ENCODE data around the gene MAP2K5.
A peak's percentile ranks its signal among the peaks of the same experiment; 100 is the strongest.

The MAP2K5 gene

DNA sequence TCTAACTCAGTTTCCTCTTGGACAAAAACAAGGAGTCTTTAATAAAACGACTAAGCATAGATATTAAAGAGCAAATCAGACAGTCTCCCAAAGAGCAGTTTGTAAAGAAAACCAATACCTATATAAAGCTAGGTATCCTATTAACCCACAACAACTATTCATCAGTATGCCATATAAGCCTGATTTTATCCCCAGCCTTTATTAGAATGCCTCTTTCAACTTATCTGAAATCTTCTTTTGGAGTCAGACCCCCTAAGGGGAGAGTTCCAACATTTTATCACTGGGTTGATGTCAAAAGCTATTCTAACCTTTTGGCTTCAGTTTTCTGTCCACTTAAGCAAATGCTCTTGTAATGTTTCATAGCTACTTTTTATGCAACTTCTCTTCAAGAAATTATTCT is 17.8 kb downstream of the MAP2K5 start:
- DNase-seq: no peak

DNA sequence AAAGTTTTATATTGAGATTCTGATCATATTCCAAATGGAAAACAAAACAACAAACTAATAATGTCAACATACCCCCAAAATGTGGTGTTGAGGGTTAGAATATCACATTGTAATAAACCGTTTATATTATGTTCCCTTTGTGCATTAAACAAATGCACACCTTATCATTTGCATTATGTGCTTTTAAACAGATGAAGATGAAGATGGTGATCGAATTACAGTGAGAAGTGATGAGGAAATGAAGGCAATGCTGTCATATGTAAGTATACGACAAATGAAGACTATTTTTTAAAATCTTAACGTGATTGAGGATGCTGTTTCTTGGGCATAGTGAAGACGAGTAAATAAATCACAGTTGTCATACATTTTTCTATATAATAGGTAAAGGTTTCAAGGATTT is 20.6 kb downstream of the MAP2K5 start:
- DNase-seq: no peak

DNA sequence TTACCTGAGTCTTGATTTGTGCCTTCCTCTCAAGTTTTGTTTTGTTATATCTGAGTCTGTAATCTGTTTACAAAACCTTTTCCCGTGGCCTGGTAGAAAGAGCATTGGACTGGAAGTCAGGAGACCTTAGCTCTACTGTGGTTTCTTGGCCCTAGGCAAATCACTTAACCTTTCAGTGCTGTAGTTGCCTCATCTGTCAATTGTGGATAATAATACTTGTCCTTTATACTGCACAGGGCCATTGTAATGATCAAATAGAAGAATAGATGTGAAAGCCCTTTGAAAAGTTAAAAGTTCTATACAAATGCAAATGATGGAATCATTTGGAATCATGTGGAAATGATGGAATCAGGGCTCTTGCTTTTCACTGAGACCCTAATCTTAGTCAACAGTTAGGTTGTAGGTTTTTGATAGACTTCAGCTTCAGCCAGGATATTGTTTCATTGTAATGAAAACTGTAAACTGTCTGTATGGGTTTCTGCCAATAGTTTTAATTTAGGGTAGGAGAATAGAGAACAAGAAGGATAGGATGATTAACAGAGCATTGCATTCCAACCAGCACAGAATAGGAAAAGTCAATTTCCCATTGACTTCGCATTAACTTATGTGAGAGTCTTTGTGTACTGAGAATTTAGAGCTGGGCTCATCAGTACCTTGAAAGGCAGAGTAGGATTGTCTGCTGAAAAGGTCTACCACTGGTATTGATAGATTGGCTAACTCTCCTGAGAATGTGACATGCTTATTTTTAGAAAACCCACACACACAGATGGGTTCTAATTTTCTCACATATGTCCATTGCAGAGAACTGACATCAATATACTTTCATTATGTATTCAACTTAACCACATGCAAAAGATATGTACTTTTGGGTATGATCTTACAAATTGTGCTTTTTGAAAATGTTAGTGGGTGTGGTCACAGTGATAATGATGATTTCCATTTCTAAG is 21.8 kb downstream of the MAP2K5 start:
- no peak for DNase-seq

DNA sequence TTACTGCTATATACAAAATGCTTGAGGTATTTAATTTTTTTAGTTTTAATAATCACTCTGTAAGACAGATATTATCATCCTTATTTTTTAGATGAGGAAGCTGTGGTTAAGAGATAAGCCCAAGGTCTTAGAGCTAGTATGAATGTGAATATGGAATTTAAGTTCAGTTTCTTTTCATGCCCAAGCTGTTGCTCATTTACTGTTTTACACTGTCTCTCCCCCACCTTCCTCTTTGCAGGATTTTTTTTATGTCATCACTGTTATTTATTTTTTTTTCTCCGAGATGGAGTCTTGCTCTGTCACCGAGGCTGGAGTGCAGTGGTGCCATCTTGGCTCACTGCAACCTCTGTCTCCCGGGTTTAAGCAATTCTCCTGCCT is 22.5 kb downstream of the MAP2K5 start:
- DNase-seq: peak; percentile 57

DNA sequence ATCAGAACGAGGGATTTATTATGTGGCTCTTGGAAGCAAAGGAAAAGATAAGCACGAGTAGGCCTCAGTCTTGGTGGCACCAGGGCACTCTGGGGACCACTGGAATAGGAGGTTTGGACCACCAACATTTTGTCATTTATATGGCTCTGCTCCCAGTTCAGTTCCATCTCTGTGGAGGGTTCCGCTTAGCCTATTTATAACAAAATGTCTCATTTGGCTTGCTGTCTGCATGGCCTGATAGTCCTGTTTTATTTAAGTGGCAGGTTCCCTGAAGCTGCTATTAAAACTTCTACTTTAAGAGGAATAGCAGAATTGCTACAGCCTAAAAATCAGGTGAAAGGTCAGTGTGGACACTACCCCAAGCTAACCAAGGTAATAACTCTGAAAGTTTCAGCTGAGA is 27.2 kb downstream of the MAP2K5 start:
- no peak for DNase-seq

DNA sequence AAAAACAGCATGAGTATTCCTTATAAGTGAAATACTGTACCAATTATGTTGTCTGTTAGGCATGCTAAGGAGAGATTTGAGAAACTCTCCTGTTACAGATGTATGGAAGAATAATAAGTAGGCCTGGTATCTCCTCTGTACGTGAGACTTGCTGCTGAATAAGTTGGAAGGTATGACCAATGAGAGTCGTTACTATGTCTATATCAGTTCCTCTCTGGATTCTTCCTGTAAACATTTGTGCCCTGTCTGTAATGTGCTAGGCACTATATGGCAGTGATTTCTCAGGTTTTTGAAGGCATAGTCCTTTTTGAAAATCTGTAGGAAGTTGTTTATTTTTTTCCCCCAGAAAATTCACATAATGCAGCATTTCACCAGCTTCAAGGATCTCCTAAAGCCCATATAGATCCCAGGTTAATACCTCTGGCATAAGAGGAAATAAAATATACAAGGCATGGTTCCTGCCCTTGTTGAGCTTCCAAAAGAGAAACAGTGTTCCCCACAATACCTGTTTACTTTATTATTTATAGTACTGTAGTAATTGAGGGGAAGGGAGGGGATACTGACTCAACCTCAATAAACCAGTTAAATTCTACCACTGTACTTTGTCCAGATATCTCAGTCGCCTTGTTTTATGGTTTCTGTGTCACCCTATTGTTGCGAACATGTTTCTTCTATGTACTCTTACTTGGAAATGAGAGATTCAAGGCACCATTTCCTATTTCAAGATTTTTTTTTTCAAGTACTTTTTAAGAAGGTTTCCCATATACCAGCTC is 28.6 kb downstream of the MAP2K5 start:
- no peak for DNase-seq

DNA sequence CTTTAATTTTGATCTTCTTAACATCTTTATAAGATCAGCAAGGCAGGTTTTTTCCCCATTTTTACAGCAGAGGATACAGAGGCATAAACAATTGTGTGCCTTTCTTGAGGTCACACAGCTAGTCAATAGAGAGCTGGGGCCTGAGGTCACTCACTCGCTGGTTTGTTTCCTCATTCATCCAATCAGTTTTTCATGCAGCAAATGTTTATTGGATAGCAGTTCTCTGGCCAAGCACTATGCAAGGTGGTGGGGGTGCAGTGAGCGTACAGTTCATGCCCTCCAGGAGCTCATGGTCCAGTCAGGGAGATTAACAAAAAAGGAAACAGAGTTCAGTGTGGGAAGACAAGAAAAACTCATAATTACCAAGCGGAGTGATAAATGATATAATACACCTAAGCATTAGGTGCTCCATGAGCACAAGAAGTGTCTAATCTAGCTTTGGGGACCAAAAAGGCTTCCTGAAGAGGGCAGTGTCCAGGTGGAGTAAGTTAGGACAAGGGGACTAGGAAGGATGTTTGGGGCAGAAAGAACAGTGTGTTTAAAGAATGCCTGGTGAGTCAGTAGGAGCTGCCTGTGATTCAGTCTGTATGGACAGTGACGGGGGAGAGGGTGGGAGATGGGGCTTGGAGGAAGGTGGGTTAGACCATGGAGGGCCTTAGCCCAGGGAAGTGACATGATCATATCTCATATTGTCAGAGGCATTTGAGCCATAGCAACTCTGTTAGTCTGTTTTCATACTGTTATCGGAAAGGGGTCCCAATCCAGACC is 29.3 kb downstream of the MAP2K5 start:
- no peak for DNase-seq

DNA sequence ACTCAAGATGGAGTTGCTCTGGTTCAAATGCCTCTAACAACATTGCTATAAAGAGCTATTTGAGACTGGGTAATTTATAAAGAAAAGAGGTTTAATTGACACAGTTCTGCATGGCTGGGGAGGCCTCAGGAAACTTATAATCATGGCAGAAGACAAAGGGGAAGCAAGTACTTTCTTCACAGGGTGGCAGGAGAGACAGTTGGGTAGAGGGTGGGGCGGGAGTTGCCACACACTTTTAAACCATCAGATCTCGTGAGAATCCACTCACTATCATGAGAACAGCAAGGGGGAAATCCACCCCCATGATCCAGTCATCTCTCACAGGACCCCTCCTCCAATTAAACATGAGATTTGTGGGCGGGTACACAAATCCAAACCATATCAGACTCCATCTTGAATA is 30.7 kb downstream of the MAP2K5 start:
- DNase-seq: no peak

DNA sequence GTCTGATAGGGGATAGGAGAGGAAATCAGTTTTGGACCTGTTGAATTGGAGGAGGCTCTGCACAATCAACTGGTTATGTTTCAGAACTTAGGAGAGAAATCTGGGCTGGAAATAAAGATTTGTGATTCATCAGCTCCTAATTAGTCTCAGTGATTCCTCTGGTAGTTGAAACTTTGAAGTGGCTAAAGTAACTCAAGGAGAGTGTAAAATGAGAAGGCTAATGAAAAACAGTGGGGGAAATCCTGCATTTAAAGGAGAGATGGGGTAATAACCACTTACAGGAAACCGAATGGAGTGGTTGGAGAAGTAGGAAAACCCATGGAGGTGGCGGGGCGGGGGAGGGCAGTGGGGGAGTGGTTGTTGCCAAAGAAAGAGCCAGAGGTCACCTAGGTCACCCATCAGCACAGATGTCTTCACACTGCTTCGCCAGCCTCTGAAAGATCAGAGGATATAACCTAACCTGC is 32.6 kb downstream of the MAP2K5 start:
- no peak for DNase-seq

DNA sequence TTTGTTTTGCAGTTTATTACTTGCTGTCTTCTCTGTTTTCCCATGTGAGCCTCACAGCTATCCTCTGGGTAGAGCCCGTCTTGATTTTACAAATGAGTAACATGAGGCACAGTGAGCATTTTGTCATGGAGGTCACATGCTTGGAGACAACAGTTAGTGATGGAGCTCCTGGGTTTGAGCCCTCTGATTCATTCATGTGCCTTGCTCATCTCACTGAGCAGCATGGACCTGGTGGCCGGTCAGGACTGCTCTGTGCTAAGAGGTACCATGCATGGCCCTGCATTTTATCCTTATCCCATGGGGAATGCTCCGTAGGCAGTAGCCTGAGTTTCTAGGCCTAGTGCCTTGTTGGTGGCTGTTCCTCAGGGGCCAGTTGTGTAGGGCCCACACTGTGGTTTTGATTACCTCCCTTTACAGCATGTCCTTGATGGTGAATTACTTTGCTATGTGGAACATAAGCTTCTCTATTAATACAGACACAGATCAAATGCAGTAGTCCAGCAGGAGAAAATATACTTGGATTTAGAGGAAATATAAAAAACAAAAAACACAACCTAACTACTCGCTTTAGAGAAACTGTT is 35.6 kb downstream of the MAP2K5 start:
- DNase-seq: no peak

DNA sequence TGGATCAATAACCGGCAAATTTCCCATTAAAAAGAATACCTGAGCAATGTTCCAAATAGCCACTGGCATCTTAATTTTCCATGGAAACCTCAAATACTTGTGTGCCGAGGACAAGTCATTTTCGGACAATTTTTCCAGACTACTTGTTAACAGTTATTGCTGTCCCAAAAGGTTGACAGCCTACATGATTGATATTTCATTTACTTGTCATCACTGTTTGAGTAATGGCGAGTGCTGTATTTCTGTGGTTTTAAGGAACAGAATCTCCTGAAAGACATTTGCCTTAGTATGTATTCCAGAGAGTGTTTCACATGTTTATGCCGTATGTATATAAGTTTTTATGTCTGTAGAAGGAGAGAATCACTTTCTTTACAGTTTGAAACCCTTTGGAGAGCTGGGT is 36.7 kb downstream of the MAP2K5 start:
- DNase-seq: no peak

DNA sequence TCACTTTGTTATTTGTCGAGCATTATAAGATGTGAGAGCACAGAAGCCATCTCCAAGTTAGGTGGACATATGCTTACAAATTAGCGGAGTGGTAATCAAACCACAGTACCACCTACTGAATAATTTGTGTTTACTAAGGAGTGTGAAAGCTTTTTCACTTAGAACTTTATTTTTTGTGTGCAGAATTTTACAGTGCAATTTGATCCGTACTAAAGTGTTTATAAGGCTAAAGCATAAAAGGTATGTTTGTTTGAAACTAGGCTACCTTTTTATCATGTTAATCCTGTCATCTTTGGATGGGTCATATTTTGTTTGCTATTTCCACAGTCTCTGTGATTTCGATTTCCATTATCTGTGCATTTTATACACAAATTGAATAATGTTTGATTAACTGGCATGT is 37.5 kb downstream of the MAP2K5 start:
- no peak for DNase-seq

DNA sequence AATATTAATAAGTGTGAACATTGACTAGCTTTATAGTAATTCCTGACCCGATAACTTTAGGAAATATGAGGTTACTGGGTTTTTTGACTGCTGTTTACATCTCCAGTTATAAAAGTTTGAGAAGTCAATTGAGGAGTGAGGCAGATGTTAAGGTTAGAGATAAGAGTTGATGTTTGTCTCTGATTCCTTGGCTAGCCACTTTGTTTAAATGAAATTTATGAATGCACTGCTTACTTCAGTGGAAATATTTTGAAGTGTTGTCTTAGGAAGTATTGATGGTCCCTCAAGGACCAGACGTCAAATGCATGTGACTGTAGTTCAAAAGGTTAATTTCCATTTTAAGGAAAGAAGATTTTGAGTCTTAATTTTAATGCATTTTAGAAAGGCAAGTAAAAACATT is 41.7 kb downstream of the MAP2K5 start:
- no peak for DNase-seq

DNA sequence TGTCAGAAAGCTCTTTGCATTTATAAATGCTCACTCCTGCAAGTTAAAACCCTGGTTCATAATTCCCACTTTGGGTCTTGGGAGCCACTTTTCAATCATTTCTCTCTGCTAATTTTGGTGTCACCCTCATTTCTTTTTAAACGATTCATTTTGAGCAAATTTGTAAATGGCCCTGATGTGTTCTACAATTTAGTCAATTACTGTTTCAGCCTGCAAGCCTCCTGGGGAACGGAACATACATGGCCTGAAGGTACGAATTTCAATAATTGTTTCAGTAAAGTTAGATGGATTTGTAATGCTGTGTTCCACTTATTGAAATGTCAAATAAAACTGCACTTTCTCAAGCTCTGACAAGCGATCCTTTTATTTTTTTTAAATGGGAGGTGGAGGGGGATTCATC is 43.2 kb downstream of the MAP2K5 start:
- no peak for DNase-seq

DNA sequence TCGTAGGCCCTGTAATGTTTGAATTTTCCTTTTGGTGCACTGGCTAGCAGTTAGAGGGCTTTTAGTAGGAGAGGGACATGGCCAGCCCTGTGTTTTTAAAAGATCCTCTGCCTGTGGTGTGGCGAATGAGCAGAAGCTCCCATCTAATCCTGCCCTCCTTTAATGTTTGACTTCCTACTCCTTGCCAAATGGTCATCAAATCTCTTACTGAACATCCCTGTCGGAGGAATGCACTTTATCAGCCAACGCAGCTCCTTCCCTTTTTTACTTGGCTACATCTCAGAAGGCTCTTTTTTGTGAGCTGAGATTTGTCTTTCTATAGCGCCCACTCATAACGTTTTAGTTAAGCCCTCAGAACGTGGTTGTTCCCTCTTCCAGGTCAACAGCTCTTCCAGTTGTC is 44.8 kb downstream of the MAP2K5 start:
- DNase-seq: no peak

DNA sequence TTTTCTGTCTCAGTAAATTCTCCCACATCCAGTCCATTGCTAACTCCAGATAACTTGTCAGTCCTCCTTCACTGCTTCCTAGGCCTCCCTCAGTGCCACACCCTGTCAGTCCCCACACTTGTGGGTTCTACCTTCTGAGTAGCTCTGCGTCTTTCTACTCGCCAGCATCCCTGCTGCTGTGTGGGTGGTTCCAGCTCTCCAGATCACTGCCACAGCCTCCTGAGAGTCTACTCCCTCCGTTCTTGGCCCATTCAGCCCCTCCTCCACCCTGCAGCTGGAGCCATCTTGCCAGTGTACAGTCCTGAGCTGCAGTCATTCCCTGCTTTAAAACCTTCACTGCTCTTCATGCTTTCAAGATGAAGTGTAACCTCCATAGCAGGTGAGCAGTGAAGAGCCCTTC is 45.3 kb downstream of the MAP2K5 start:
- DNase-seq: no peak

DNA sequence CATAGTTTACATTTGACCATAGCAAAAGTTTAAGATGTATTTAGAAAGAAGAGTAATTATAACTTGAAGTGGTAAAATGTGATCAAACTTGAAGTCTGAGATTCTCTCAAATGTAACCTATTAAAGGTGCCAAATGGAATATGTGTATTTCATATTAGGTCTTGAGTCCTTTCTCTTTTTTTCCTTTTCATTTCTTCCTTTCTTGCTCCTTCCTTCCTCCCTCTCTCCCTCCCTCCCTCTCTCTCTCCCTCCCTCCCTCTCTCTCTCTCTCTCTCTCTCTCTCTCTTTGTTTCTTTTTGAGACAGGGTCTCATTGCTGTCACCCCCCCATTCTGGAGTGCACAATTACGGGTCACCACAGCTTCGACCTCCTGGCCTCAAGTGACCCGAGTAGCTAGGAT is 47.7 kb downstream of the MAP2K5 start:
- DNase-seq: no peak

DNA sequence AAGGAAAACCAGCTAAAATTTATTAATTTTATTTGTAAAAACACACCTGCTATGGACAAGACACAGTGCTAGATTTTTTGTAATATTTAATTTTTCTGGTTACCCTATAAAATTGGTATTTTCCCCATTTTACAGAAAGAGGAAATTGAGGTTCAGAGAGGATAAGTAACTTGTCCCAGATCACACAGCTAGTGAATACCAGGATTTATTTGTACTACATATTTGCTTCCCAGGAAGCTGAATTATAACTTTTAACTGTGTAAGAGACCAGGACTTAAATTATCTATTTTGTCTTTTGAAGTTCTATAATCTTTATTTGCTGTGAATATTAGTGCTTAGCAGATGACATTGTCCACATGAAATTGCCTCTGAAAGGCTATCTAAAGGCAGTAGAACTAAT is 49.7 kb downstream of the MAP2K5 start:
- DNase-seq: no peak

DNA sequence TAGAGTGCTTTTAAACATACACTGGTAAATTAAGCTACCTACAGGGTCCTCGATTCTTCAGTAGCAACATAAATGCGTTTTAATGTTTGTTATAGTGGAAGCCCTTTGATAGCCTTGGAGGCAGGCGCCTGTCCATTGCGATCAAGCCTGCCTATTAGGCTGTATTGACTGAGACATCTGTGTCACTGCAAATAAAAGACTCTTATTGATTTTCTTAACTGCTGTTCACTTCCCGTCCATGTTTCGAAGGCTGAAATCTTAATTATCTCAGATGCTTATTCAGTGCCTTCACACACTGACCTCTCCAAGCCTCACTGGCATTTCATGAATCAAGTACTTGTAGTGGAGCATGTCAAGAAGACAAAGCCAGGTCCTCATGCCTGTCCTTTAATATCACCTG is 51.1 kb downstream of the MAP2K5 start:
- no peak for DNase-seq

DNA sequence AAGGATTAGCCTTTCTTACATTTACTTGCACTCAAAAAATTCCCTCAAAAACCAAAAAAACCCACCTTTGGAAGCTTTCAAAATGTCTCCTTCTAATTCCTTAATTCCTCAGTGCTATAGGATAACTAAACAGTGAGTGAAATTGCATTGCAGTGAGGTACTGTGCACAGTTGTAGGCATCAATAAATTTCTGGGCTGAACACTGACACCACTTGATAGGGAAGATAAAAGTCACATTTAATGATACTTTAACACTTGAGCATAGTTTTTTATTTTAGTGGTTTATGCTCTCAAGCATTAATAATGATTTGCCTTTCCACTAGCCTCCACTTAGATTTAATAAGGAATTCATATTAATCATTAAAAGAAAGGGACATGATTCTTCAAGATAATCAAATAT is 52.3 kb downstream of the MAP2K5 start:
- DNase-seq: no peak

DNA sequence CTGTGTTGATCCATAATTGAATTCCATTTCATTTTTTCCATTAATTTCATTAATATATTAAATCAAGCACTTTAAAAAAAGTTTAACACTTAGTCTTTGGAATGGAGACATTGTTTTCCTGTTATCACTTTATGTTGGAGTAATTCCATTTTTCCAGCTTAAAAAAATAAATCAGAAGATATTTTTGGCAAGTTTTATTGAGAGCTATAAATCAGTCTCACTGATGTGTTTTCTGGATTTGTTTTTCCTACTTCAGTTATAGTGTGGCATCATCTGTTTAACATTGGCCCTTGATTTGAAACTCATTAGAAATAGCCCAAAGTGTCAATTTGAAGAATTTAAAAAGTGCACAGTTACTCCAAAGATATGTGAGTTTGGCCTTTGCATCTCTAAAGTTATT is 53.1 kb downstream of the MAP2K5 start:
- no peak for DNase-seq

DNA sequence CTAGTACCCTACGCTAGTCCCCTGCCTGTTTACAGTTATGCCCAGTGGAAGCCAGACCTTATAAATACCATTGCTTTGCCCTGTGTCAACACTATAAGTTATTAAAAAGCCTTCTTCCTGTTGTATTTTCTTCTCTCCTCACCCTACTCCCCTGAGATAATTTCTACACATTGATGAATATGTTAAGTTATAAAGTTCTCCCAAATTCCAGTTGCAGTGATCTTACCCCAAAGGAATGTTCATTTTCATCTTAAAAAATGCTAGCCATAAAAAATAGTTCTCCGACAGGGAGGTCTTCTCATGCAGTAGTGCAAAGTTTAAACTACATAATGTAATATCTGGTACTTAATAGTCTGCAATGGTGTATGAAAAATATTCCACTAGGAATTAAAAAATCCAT is 58.6 kb downstream of the MAP2K5 start:
- peak; percentile 51 for DNase-seq

DNA sequence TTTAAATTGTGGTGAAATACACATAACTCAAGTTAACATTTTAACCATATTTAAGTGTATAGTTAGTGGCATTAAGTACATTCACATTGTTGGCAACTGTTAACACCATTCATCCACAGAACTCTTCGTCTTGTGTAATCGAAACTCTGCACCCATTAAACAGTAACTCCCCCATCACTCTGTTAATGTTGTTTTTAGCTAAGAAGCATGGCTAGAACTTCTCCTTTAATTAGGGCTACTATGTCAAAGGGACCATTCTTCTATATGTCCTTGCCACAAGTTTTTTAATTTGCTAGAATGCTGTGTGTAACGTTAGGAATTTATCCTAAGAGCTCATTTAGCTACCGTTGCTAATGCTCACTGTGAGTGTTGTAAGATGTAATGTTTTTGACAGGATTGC is 60.6 kb downstream of the MAP2K5 start:
- DNase-seq: no peak

All from fibroblast of skin of back (primary cell).